ENCODE results near the gene IKBKE. TPM values are rescaled to one million over a fixed set of nuclear protein-coding genes. Genes with fewer than 3 reads are reported as not detected.

IKBKE gene
- total RNA-seq, 1 donor from 2014 or later, result 7.7 TPM

DNA sequence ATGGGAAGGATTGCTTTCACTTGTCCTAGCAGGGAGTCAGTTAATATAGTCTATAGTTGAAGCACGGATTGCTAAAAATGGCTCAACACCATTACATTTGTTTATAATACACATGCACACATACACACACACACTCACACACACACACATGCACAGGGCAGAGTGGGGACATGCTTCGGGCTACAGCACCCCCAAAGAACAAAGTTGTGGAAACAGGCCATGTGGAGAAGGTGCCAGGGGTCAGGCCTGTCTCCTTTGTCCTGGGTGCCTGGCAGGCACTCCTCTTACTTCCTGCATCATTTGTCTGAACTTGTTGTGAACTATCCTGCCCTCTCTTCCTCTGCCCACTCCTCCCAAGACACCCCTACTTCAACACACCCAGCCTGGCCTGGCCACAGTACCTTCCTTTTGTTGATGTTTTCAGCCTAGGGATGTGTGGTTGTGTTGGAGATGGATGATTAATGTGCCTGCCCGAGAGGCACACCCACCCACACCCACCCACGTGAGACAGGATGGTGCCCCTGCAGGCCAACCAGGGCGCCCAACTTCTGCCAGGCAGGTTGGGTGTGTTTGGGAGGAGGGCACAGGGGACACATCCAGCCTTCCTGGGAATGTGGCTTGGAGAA lies 54.6 kb downstream of the IKBKE start:
- Mint-ChIP-seq H3K4me1 (ENCODE audit: low read depth) (peaks cover 12% of the 10 kb centered on the region), H3K27me3 (ENCODE audit: low read depth) (peaks cover 3% of the 10 kb centered on the region), H3K27ac (ENCODE audit: unreplicated experiment) (no peak overlapping the region), H3K4me3 (ENCODE audit: unreplicated experiment) (no peak overlapping the region), H3K9me3 (ENCODE audit: low read depth) (no peaks in the 10 kb centered on the region), H3K36me3 (ENCODE audit: low read depth) (no peaks in the 10 kb centered on the region)
- no peak for TF ChIP-seq CTCF (IDR thresholded peaks at IDR 0.05)
- no peak for DNase-seq (ENCODE audit: low spot score)

DNA sequence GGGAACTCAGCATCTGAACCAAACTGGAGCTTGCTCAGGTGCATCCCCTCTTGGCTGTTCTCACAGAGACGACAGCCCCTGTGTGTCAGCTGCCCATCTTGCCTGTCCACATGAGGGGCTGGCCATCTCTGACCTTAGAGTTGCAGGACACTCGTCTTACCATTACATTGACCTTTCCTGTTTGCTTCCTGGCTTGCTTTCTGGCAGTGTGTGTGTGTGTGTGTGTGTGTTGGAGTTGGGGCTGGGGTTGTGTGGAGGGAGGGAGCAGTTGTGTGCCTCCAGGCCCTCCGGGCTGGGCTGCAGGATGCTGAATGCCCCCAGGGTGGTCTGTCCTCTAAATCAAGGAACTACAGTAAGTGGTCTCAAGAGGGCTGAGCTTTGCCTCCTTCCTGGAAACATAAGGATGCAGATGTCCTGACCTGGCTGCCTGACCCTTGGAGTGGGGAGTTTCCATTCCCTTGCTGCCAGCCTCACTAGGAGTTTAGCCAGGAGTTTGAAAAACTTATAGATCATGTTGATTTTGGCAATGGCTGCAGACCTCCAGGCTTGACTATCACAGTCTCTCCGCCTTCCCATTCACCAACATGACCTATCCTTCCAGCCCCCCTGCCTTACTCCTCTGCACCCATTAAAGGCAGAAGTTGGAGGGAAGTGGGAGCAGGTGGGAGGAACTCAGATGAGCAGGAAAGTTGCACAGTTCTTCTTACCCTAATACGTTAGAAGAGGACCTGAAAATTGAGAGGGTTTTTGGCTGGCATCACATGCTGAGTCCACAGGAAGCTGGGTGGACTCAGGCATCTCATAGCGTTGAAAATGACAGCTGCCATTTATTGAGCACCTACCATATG lies 56.0 kb downstream of the IKBKE start:
- Mint-ChIP-seq H3K36me3 (ENCODE audit: low read depth) (no peaks in the 10 kb centered on the region), H3K27me3 (ENCODE audit: low read depth) (peaks cover 7% of the 10 kb centered on the region)
- DNase-seq (ENCODE audit: low spot score), result no peak

DNA sequence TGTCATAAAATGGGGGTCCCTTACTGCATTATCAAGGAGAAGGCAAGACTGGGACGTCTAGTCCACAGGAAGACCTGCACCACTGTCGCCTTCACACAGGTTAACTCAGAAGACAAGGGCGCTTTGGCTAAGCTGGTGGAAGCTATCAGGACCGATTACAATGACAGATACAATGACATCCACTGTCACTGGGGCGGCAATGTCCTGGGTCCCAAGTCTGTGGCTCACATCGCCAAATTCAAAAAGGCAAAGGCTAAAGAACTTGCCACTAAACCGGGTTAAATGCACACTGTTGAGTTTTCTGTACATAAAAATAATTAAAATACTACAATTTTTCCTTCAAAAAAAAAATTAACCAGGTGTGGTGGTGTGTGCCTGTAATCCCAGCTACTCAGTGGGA lies 59.1 kb downstream of the IKBKE start:
- Mint-ChIP-seq H3K4me3 (ENCODE audit: unreplicated experiment) (no peak overlapping the region), H3K9me3 (ENCODE audit: low read depth) (no peaks in the 10 kb centered on the region)

More for the DNA sequence above, 56.0 kb downstream of the IKBKE start:
- Mint-ChIP-seq H3K4me1 (ENCODE audit: low read depth) (peaks cover 12% of the 10 kb centered on the region), H3K9me3 (ENCODE audit: low read depth) (no peaks in the 10 kb centered on the region), H3K4me3 (ENCODE audit: unreplicated experiment) (no peak overlapping the region), H3K27ac (ENCODE audit: unreplicated experiment) (no peak overlapping the region)
- TF ChIP-seq CTCF (IDR thresholded peaks at IDR 0.05), result no peak

DNA sequence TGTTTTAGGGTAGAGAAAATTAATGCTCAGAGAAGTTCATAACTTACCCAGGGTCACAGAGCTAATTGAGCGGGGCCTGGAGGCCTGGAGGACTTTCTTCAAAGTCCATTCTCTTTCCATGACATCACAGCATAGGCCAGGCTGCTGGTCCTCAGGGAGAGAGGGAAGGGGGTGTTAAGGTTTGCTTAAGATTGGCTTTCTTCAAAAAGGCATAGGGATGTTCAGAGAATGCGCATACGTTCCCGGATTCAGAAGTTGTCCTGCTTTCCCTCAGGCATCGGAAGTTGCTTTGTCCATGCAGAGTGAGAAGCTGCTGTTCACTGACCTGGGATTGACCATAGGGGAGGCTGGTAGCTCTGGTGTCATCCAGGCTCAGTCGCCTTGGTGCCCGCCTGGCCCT lies 62.1 kb downstream of the IKBKE start:
- Mint-ChIP-seq H3K27me3 (ENCODE audit: low read depth) (peaks cover 14% of the 10 kb centered on the region), H3K4me3 (ENCODE audit: unreplicated experiment) (no peak overlapping the region)
- DNase-seq (ENCODE audit: low spot score), result no peak

More for the DNA sequence above, 59.1 kb downstream of the IKBKE start:
- Mint-ChIP-seq H3K4me1 (ENCODE audit: low read depth) (peaks cover 12% of the 10 kb centered on the region), H3K27ac (ENCODE audit: unreplicated experiment) (no peak overlapping the region), H3K36me3 (ENCODE audit: low read depth) (no peaks in the 10 kb centered on the region), H3K27me3 (ENCODE audit: low read depth) (peaks cover 11% of the 10 kb centered on the region)
- TF ChIP-seq CTCF (IDR thresholded peaks at IDR 0.05), result no peak
- no peak for DNase-seq (ENCODE audit: low spot score)

More for the DNA sequence above, 62.1 kb downstream of the IKBKE start:
- Mint-ChIP-seq H3K27ac (ENCODE audit: unreplicated experiment) (no peak overlapping the region), H3K9me3 (ENCODE audit: low read depth) (no peaks in the 10 kb centered on the region), H3K36me3 (ENCODE audit: low read depth) (no peaks in the 10 kb centered on the region), H3K4me1 (ENCODE audit: low read depth) (peaks cover 11% of the 10 kb centered on the region)
- no peak for TF ChIP-seq CTCF (IDR thresholded peaks at IDR 0.05)
